Fibroblast of lung (primary cell): ENCODE results near the gene ENTPD6.

Experiments
- EZH2 ChIP-seq: IDR thresholded peaks from 2 replicates; pipeline ENCODE4 v1.5.1; 2012; ENCODE audit warnings: low read length, control low read depth, mild to moderate bottlenecking; ENCODE audit errors: missing control alignments
- TF ChIP-seq, protein P1 (sequence below), 2 donors: IDR thresholded peaks in 1 of 2; conservative IDR thresholded peaks in 1 of 2; 1 replicate in 1 of 2; 2 replicates in 1 of 2; pipeline ENCODE4 v1.5.1; 2011 to 2012; ENCODE audit warnings: low read length in 2 of 2, control low read depth in 1 of 2, inconsistent platforms in 1 of 2, low read depth in 1 of 2, mild to moderate bottlenecking in 1 of 2

DNA sequence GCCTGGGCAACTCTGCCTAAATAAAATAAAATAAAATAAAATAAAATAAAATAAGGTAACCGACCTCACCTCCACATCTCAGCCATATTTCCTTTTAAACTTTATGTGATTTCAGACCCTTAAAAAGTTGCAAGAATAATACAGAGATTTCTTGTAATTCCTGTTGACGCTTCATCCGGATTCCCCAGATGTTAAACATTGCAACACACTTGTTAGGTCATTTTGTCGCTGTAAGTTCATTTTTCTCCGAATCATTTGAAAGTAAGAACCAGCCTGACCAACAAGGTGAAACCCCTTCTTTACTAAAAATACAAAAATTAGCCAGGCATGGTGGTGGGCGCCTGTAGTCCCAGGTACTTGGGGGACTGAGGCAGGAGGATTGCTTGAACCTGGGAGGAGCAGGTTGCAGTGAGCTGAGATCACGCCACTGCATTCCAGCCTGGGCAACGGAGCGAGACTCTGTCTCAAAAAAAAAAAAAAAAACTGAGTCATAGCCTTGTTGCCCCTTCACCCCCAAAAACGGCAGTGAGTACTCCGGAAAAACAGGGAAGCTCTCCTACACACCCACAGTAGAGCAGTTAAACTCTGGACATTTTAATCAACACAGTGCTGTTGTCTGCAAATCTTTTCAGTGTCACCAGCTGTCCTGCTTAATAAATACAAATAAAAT, 58.2 kb downstream of the ENTPD6 start:
- TF ChIP-seq, protein P1, sequence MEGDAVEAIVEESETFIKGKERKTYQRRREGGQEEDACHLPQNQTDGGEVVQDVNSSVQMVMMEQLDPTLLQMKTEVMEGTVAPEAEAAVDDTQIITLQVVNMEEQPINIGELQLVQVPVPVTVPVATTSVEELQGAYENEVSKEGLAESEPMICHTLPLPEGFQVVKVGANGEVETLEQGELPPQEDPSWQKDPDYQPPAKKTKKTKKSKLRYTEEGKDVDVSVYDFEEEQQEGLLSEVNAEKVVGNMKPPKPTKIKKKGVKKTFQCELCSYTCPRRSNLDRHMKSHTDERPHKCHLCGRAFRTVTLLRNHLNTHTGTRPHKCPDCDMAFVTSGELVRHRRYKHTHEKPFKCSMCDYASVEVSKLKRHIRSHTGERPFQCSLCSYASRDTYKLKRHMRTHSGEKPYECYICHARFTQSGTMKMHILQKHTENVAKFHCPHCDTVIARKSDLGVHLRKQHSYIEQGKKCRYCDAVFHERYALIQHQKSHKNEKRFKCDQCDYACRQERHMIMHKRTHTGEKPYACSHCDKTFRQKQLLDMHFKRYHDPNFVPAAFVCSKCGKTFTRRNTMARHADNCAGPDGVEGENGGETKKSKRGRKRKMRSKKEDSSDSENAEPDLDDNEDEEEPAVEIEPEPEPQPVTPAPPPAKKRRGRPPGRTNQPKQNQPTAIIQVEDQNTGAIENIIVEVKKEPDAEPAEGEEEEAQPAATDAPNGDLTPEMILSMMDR (conservative IDR thresholded peaks at IDR 0.05 in 1 of 2, IDR thresholded peaks at IDR 0.05 in 1 of 2; ENCODE audit: low read depth in 1 of 2, low read length in 2 of 2) = no peak
- TF ChIP-seq EZH2 = no peak
